Stimulated activated CD4-positive, alpha-beta T cell treated with anti-CD3 and anti-CD28 coated beads, Interleukin-12 subunit alpha, Interleukin-12 subunit beta, amount 100 ng/mL, for 4 hours (primary cell): ENCODE measurements around the gene PRKN.

ENCODE experiments used
- DNase-seq: peaks from one replicate; pipeline ENCODE4 v3.0.0-alpha.2; 2020

PRKN gene

GRCh38 chr6:162220876-162221275 lies 506.7 kb downstream of the PRKN start:
- DNase-seq = no peak

GRCh38 chr6:162219266-162219665 lies 508.3 kb downstream of the PRKN start:
- no peak for DNase-seq

GRCh38 chr6:162217811-162218493 lies 509.6 kb downstream of the PRKN start:
- DNase-seq = no peak

GRCh38 chr6:162217058-162217457 lies 510.5 kb downstream of the PRKN start:
- DNase-seq = no peak

GRCh38 chr6:162211777-162212176 lies 515.8 kb downstream of the PRKN start:
- no peak for DNase-seq

GRCh38 chr6:162211022-162211421 lies 516.5 kb downstream of the PRKN start:
- DNase-seq = no peak

GRCh38 chr6:162203287-162203686 lies 524.3 kb downstream of the PRKN start:
- no peak for DNase-seq

- DNase-seq = no peak
Observed at GRCh38 chr6:162200945-162201690, 526.4 kb downstream of the PRKN start.

GRCh38 chr6:162200041-162200440 lies 527.5 kb downstream of the PRKN start:
- no peak for DNase-seq

GRCh38 chr6:162198925-162199324 lies 528.6 kb downstream of the PRKN start:
- DNase-seq = no peak

GRCh38 chr6:162198076-162198475 lies 529.5 kb downstream of the PRKN start:
- DNase-seq = no peak

- DNase-seq = no peak
Observed at GRCh38 chr6:162195441-162195840, 532.1 kb downstream of the PRKN start.

GRCh38 chr6:162190981-162191380 lies 536.6 kb downstream of the PRKN start:
- no peak for DNase-seq

- no peak for DNase-seq
Observed at GRCh38 chr6:162187168-162187935, 540.2 kb downstream of the PRKN start.

GRCh38 chr6:162184465-162184864 lies 543.1 kb downstream of the PRKN start:
- no peak for DNase-seq

- DNase-seq = no peak
Observed at GRCh38 chr6:162181741-162182401, 545.7 kb downstream of the PRKN start.

GRCh38 chr6:162181111-162181510 lies 546.5 kb downstream of the PRKN start:
- DNase-seq = no peak

GRCh38 chr6:162179196-162179951 lies 548.2 kb downstream of the PRKN start:
- no peak for DNase-seq

- DNase-seq = no peak
Observed at GRCh38 chr6:162178666-162179065, 548.9 kb downstream of the PRKN start.

- no peak for DNase-seq
Observed at GRCh38 chr6:162178266-162178665, 549.3 kb downstream of the PRKN start.

GRCh38 chr6:162177746-162178145 lies 549.8 kb downstream of the PRKN start:
- no peak for DNase-seq

GRCh38 chr6:162173466-162173865 lies 554.1 kb downstream of the PRKN start:
- no peak for DNase-seq
